Cardiac muscle cell (in vitro differentiated cells and primary cell): ENCODE data around the gene PLCH2. TPM values are rescaled to one million over a fixed set of nuclear protein-coding genes. Genes with fewer than 3 reads are reported as not detected.

Source experiments
- DNase-seq, 2 donors: peaks; one replicate each; pipeline versions ENCODE4 v3.0.0 to v3.0.0-alpha.2; 2010 to 2017; ENCODE audit warnings: low read depth in 1 of 2, low spot score in 1 of 2
- H3K27ac ChIP-seq: fragments of 200-600 bp; sonication (generic); 2 replicates; pipeline ENCODE4 v1.5.1; 2016
- H3K27me3 ChIP-seq: fragments of 200-600 bp; sonication (generic); 2 replicates; pipeline ENCODE4 v1.6.0; 2016; ENCODE audit warnings: control low read depth
- H3K36me3 ChIP-seq: fragments of 200-600 bp; sonication (generic); 2 replicates; pipeline ENCODE4 v1.5.1; 2016; ENCODE audit warnings: control low read depth
- H3K4me1 ChIP-seq: fragments of 200-600 bp; sonication (generic); 2 replicates; pipeline ENCODE4 v1.8.1; 2017; ENCODE audit warnings: low read depth, mild to moderate bottlenecking, mixed run types
- H3K4me3 ChIP-seq: fragments of 200-600 bp; sonication (generic); 2 replicates; pipeline ENCODE4 v1.5.1; 2016; ENCODE audit warnings: mild to moderate bottlenecking
- H3K9me3 ChIP-seq: fragments of 200-600 bp; sonication (generic); 2 replicates; pipeline ENCODE4 v1.5.1; 2017; ENCODE audit warnings: low read depth, mild to moderate bottlenecking, control low read depth
- CTCF ChIP-seq: IDR thresholded peaks from 2 replicates; pipeline ENCODE4 v1.5.1; 2012; ENCODE audit warnings: low read depth, mild to moderate bottlenecking, low read length
- polyA plus RNA-seq: library from polyadenylated mRNA; unstranded; fragments of >200 nt; fragmentation: Nextera tagmentation; extraction: Ambion mirVana; gene quantifications from 2 replicates; pipeline ENCODE4 v1.2.1, GENCODE V29; 2016
- total RNA-seq: library from RNA; depleted of rRNA; stranded (reverse); fragments of >200 nt; gene quantifications from 2 replicates; pipeline ENCODE4 v1.2.3, GENCODE V29; 2016

PLCH2 gene
- total and polyA plus RNA-seq, 2 experiments from 2014 or later, result 0.33 to 0.44 TPM

- H3K9me3 ChIP-seq, result no peaks in the 10 kb centered on the region
- no peaks in the 10 kb centered on the region for H3K4me1 ChIP-seq
- H3K27me3 ChIP-seq, result peaks cover 5% of the 10 kb centered on the region
- no peak overlapping the region for H3K27ac ChIP-seq
- H3K36me3 ChIP-seq, result no peaks in the 10 kb centered on the region
- no peak for DNase-seq
- no peak overlapping the region for H3K4me3 ChIP-seq
- no peak for TF ChIP-seq CTCF
Observed at GRCh38 chr1:2495546-2495945, 19.5 kb downstream of the PLCH2 start.

GRCh38 chr1:2496087-2496622 is 20.1 kb downstream of the PLCH2 start:
- Histone ChIP-seq H3K4me1 (no peaks in the 10 kb centered on the region), H3K36me3 (no peaks in the 10 kb centered on the region), H3K9me3 (no peaks in the 10 kb centered on the region), H3K27me3 (peaks cover 5% of the 10 kb centered on the region), H3K27ac (no peak overlapping the region), H3K4me3 (no peak overlapping the region)
- no peak for DNase-seq
- TF ChIP-seq CTCF, result no peak

GRCh38 chr1:2496746-2497145 is 20.7 kb downstream of the PLCH2 start:
- Histone ChIP-seq H3K4me1 (no peaks in the 10 kb centered on the region), H3K27me3 (peaks cover 5% of the 10 kb centered on the region), H3K9me3 (no peaks in the 10 kb centered on the region), H3K36me3 (no peaks in the 10 kb centered on the region), H3K27ac (no peak overlapping the region), H3K4me3 (no peak overlapping the region)
- no peak for DNase-seq
- TF ChIP-seq CTCF, result no peak

GRCh38 chr1:2497891-2498290 is 21.8 kb downstream of the PLCH2 start:
- H3K36me3 ChIP-seq, result no peaks in the 10 kb centered on the region
- peaks cover 5% of the 10 kb centered on the region for H3K27me3 ChIP-seq
- no peak for TF ChIP-seq CTCF
- H3K4me1 ChIP-seq, result no peaks in the 10 kb centered on the region
- H3K4me3 ChIP-seq, result no peak overlapping the region
- no peaks in the 10 kb centered on the region for H3K9me3 ChIP-seq
- DNase-seq, result no peak
- H3K27ac ChIP-seq, result no peak overlapping the region

- Histone ChIP-seq H3K36me3 (no peaks in the 10 kb centered on the region), H3K27me3 (peaks cover 5% of the 10 kb centered on the region), H3K4me3 (no peak overlapping the region), H3K9me3 (no peaks in the 10 kb centered on the region), H3K4me1 (no peaks in the 10 kb centered on the region), H3K27ac (no peak overlapping the region)
- DNase-seq, result no peak
- no peak for TF ChIP-seq CTCF
Observed at GRCh38 chr1:2498648-2499047, 22.6 kb downstream of the PLCH2 start.

GRCh38 chr1:2499260-2499659 is 23.2 kb downstream of the PLCH2 start:
- Histone ChIP-seq H3K4me1 (no peaks in the 10 kb centered on the region), H3K4me3 (no peak overlapping the region), H3K27me3 (peaks cover 5% of the 10 kb centered on the region), H3K36me3 (no peaks in the 10 kb centered on the region), H3K27ac (no peak overlapping the region), H3K9me3 (no peaks in the 10 kb centered on the region)
- no peak for TF ChIP-seq CTCF
- no peak for DNase-seq
